PC-9 (cell line): ENCODE data around the gene PGAP6.

Experiments used
- EZH2 ChIP-seq: fragments of 200-600 bp; sonication (generic); IDR thresholded peaks from 2 replicates; pipeline ENCODE4 v1.8.0; 2017; ENCODE audit warnings: antibody characterized with exemption, low read depth
- TF ChIP-seq, protein P1 (sequence below): fragments of 200-600 bp; sonication (generic); conservative IDR thresholded peaks from 2 replicates; pipeline ENCODE4 v1.6.1; 2017; ENCODE audit warnings: mixed run types, antibody characterized with exemption, mild to moderate bottlenecking, moderate library complexity

DNA sequence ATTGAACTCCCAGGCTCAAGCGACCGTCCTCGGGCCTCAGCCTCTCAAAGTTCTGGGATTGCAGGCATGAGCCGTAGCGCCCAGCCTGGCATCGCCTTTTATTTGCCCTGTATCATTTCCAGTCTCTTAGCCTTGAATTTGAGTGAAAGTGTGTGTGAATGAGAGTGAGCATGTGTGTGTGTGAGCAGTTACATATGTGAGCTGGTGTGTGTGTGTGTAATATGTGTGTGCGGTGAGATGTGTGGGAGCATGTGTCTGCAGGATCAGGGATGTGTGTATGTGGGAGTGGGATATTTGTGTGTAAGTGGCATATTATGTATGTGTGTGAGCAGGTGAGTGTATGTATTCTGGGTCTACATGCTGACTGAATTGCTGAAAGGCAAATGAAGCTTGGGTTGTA, 49.1 kb upstream of the PGAP6 start:
- TF ChIP-seq, protein P1, sequence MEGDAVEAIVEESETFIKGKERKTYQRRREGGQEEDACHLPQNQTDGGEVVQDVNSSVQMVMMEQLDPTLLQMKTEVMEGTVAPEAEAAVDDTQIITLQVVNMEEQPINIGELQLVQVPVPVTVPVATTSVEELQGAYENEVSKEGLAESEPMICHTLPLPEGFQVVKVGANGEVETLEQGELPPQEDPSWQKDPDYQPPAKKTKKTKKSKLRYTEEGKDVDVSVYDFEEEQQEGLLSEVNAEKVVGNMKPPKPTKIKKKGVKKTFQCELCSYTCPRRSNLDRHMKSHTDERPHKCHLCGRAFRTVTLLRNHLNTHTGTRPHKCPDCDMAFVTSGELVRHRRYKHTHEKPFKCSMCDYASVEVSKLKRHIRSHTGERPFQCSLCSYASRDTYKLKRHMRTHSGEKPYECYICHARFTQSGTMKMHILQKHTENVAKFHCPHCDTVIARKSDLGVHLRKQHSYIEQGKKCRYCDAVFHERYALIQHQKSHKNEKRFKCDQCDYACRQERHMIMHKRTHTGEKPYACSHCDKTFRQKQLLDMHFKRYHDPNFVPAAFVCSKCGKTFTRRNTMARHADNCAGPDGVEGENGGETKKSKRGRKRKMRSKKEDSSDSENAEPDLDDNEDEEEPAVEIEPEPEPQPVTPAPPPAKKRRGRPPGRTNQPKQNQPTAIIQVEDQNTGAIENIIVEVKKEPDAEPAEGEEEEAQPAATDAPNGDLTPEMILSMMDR = no peak
- no peak for TF ChIP-seq EZH2
